ENCODE results near the gene GCFC2.

GCFC2 gene

GRCh38 chr2:75667884-75668283, 42.8 kb downstream of the GCFC2 start:
- Histone ChIP-seq H3K9ac (ENCODE audit: low read length) (no peak overlapping the region), H3K36me3 (ENCODE audit: insufficient read depth, low read length) (peaks cover 79% of the 10 kb centered on the region), H3K9me2 (ENCODE audit: low read depth, low read length) (no peaks in the 10 kb centered on the region), H3K27ac (ENCODE audit: low read depth, low read length, poor library complexity, severe bottlenecking) (no peak overlapping the region), H3F3A (ENCODE audit: insufficient read depth, low read length) (no peaks in the 10 kb centered on the region), H2AFZ (ENCODE audit: low read length) (no peak overlapping the region), H3K4me2 (ENCODE audit: low read length) (no peak overlapping the region), H3K27me3 (ENCODE audit: insufficient read depth, low read length) (no peaks in the 10 kb centered on the region), H3K79me2 (ENCODE audit: insufficient read depth, low read length) (no peaks in the 10 kb centered on the region), H3K9me3 (ENCODE audit: low read length) (no peaks in the 10 kb centered on the region), H4K20me1 (ENCODE audit: insufficient read depth, low read length) (no peaks in the 10 kb centered on the region), H3K4me1 (ENCODE audit: insufficient read depth, low read length, severe bottlenecking) (no peaks in the 10 kb centered on the region), H3K4me3 (ENCODE audit: low read depth, low read length, poor library complexity, severe bottlenecking) (no peak overlapping the region)
- TF ChIP-seq CTCF (IDR thresholded peaks at IDR 0.05; ENCODE audit: low read length) (no peak), EZH2 (IDR thresholded peaks at IDR 0.05; ENCODE audit: borderline replicate concordance, low read length) (no peak)

DNA sequence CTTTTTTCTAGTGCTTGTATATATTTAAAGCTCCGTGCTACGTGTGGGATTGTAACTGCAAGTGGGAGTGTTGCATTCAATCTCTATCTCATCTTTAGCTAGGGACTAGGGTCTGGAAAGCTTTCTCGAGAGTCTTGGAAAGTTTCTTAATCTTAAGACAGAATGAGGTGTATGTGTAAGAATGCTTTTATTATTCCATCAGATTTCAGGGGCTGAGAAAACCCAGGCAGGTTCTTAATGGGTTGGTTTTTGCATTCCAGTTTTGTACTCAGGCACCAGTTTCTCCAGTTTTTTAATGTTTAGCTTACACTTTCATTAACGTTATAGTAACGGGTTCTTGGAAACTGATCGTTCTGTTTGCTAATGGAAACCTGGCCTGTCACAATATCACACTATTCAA, 43.8 kb downstream of the GCFC2 start:
- TF ChIP-seq CTCF (IDR thresholded peaks at IDR 0.05; ENCODE audit: low read length) = no peak
- no peak for TF ChIP-seq EZH2 (IDR thresholded peaks at IDR 0.05; ENCODE audit: borderline replicate concordance, low read length)
- Histone ChIP-seq H3K27me3 (ENCODE audit: insufficient read depth, low read length) (no peaks in the 10 kb centered on the region), H3F3A (ENCODE audit: insufficient read depth, low read length) (no peaks in the 10 kb centered on the region), H2AFZ (ENCODE audit: low read length) (no peak overlapping the region), H3K4me3 (ENCODE audit: low read depth, low read length, poor library complexity, severe bottlenecking) (no peak overlapping the region), H3K36me3 (ENCODE audit: insufficient read depth, low read length) (peaks cover 83% of the 10 kb centered on the region), H3K4me1 (ENCODE audit: insufficient read depth, low read length, severe bottlenecking) (no peaks in the 10 kb centered on the region), H3K9ac (ENCODE audit: low read length) (no peak overlapping the region), H3K9me2 (ENCODE audit: low read depth, low read length) (no peaks in the 10 kb centered on the region), H3K79me2 (ENCODE audit: insufficient read depth, low read length) (no peaks in the 10 kb centered on the region), H4K20me1 (ENCODE audit: insufficient read depth, low read length) (no peaks in the 10 kb centered on the region), H3K9me3 (ENCODE audit: low read length) (no peaks in the 10 kb centered on the region), H3K27ac (ENCODE audit: low read depth, low read length, poor library complexity, severe bottlenecking) (no peak overlapping the region), H3K4me2 (ENCODE audit: low read length) (no peak overlapping the region)

DNA sequence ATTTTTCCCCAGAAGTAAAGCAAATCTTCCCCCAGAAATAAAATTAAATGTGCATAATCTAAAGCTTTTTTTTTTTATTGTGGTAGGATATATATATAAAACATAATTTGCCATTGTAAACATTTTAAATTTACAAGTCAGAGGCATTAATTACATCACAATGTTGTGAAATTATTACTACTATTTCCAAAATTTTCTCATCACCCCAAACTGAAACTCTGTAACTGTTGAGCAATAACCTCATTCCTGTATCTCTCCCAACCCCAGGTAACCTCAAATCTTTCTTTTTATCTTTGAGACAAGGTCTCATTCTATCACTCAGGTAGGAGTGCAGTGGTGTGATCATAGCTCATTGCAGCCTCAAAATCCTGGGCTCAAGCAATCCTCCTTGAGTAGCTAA, 52.9 kb downstream of the GCFC2 start:
- Histone ChIP-seq H3K27ac (ENCODE audit: low read depth, low read length, poor library complexity, severe bottlenecking) (no peak overlapping the region), H3K9ac (ENCODE audit: low read length) (no peak overlapping the region), H2AFZ (ENCODE audit: low read length) (no peak overlapping the region), H3K27me3 (ENCODE audit: insufficient read depth, low read length) (no peaks in the 10 kb centered on the region), H3K4me1 (ENCODE audit: insufficient read depth, low read length, severe bottlenecking) (no peaks in the 10 kb centered on the region), H3K4me3 (ENCODE audit: low read depth, low read length, poor library complexity, severe bottlenecking) (no peak overlapping the region), H3K4me2 (ENCODE audit: low read length) (no peak overlapping the region), H3K9me2 (ENCODE audit: low read depth, low read length) (no peaks in the 10 kb centered on the region), H3F3A (ENCODE audit: insufficient read depth, low read length) (no peaks in the 10 kb centered on the region), H3K36me3 (ENCODE audit: insufficient read depth, low read length) (peaks cover 96% of the 10 kb centered on the region), H3K9me3 (ENCODE audit: low read length) (peaks cover 10% of the 10 kb centered on the region; the same call in 1 of the 2 replicates), H3K79me2 (ENCODE audit: insufficient read depth, low read length) (no peaks in the 10 kb centered on the region), H4K20me1 (ENCODE audit: insufficient read depth, low read length) (no peaks in the 10 kb centered on the region)
- TF ChIP-seq CTCF (IDR thresholded peaks at IDR 0.05; ENCODE audit: low read length) = no peak
- no peak for TF ChIP-seq EZH2 (IDR thresholded peaks at IDR 0.05; ENCODE audit: borderline replicate concordance, low read length)

Measured in OCI-LY1 (cell line).